ENCODE results near the gene INTS6.
"Not testable (repeated sequence)": the region's sequence is repeated elsewhere in the genome, so short reads cannot be mapped to it uniquely, and the experiment has no call there.

The INTS6 gene

DNA sequence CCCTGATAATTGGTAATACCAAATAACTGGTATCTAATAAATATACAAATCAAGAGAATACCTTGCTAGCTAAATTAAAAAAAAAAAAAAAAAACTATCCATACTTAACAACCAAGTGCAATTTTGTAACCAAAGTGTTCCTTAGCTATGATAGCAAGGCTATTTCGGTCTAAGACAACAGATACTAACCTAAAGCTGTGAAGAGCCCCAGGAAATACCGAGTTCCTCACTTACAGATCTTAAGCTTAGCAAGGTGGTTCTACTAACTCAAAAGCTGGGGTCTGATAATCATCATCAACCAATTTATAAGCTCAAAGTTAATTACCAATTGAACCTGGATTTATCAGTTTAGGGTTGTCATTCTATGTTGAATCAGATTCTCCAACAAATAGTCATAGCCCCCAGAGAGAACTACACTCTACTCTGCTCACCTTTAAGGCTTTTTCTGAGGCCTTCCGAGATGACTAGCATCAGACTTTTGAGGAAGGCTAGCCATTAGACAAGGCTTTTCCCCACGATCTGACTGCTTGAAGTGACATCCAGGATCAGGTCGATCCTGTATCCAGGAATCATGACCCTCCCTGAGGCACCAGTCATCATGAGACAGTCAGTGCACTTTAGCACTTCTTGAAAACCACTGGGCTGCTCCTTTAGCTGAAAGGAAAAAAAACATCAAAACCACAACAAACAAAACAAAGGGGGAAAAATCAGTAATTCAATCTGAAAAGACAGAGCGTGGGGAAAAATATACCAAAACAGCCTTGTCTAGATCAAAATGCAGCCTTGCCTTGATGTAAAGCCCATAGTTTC lies 31.9 kb downstream of the INTS6 start:
- H3K27me3 ChIP-seq (ENCODE audit: insufficient read depth, poor library complexity, severe bottlenecking) = no peaks in the 10 kb centered on the region
- TF ChIP-seq, protein P1, sequence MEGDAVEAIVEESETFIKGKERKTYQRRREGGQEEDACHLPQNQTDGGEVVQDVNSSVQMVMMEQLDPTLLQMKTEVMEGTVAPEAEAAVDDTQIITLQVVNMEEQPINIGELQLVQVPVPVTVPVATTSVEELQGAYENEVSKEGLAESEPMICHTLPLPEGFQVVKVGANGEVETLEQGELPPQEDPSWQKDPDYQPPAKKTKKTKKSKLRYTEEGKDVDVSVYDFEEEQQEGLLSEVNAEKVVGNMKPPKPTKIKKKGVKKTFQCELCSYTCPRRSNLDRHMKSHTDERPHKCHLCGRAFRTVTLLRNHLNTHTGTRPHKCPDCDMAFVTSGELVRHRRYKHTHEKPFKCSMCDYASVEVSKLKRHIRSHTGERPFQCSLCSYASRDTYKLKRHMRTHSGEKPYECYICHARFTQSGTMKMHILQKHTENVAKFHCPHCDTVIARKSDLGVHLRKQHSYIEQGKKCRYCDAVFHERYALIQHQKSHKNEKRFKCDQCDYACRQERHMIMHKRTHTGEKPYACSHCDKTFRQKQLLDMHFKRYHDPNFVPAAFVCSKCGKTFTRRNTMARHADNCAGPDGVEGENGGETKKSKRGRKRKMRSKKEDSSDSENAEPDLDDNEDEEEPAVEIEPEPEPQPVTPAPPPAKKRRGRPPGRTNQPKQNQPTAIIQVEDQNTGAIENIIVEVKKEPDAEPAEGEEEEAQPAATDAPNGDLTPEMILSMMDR (IDR thresholded peaks at IDR 0.05; ENCODE audit: poor library complexity, severe bottlenecking) = no peak
- no peak for ATAC-seq (ENCODE audit: low read depth)
- no peak overlapping the region for H3K27ac ChIP-seq (ENCODE audit: poor library complexity, severe bottlenecking)
- peaks cover 7% of the 10 kb centered on the region for H3K4me1 ChIP-seq (ENCODE audit: insufficient read depth, poor library complexity, severe bottlenecking)
- no peak for DNase-seq (ENCODE audit: low spot score)
- peaks cover 92% of the 10 kb centered on the region for H3K36me3 ChIP-seq (ENCODE audit: low read depth)
- H3K9me3 ChIP-seq (ENCODE audit: severe bottlenecking) = peaks cover 1% of the 10 kb centered on the region
- H3K4me3 ChIP-seq (ENCODE audit: severe bottlenecking) = no peak overlapping the region

DNA sequence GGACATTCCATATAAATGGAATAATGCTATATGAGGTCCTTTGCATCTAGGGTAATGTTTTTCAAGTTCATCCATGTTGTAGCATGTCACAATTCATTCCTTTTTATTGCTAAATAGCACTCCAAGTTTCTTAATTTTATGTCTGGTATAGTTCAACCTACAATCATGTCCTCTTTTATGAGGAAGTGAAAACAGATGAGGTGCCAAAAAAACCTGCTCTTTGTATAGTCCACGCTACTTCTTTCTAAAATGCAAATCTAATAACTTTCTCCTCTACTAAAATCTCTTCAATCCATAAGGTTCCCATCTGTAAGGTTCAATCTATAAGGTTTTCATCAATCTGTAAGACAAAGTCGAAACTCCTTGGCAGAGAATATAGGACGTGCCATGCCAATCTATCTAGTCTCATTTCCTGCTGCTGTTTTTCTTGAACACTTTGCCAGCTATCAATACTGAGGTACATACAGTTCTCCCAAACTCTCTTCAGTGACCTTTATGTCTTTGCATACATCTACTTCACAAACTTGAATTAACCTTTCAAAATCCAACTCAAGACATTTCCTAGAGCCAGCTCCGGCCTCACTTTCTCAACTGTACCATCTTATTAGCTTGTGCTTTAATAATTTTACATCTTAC lies 33.7 kb downstream of the INTS6 start:
- peaks cover 90% of the 10 kb centered on the region for H3K36me3 ChIP-seq (ENCODE audit: low read depth)
- ATAC-seq (ENCODE audit: low read depth) (no peak), DNase-seq (ENCODE audit: low spot score) (no peak)
- TF ChIP-seq, protein P1 (IDR thresholded peaks at IDR 0.05; ENCODE audit: poor library complexity, severe bottlenecking) = no peak
- H3K4me1 ChIP-seq (ENCODE audit: insufficient read depth, poor library complexity, severe bottlenecking) = no peaks in the 10 kb centered on the region
- no peak overlapping the region for H3K27ac ChIP-seq (ENCODE audit: poor library complexity, severe bottlenecking)
- H3K9me3 ChIP-seq (ENCODE audit: severe bottlenecking) = peaks cover 4% of the 10 kb centered on the region
- no peak overlapping the region for H3K4me3 ChIP-seq (ENCODE audit: severe bottlenecking)
- H3K27me3 ChIP-seq (ENCODE audit: insufficient read depth, poor library complexity, severe bottlenecking) = no peaks in the 10 kb centered on the region

DNA sequence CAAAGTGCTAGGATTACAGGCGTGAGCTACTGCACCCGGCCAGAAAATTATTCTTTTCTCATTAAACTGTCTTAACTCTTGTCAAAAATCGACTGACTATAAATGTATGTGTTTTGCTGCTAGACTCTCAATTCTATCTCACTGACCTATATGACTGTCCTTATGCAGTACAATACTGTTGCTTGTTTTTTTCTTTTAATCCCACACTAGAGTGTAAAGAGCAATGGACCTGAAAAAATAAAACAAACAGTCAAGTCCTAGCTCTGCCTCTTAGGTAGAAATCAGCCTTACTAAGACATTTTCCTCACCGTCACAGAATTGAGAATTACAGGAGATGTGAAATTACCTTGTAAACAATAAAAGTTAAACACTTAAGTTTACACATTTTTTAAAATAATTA lies 35.1 kb downstream of the INTS6 start:
- TF ChIP-seq, protein P1 (IDR thresholded peaks at IDR 0.05; ENCODE audit: poor library complexity, severe bottlenecking) = no peak
- no peak overlapping the region for H3K4me3 ChIP-seq (ENCODE audit: severe bottlenecking)
- peaks cover 4% of the 10 kb centered on the region for H3K9me3 ChIP-seq (ENCODE audit: severe bottlenecking)
- H3K36me3 ChIP-seq (ENCODE audit: low read depth) = peaks cover 86% of the 10 kb centered on the region
- no peak overlapping the region for H3K27ac ChIP-seq (ENCODE audit: poor library complexity, severe bottlenecking)
- DNase-seq (ENCODE audit: low spot score) (no peak), ATAC-seq (ENCODE audit: low read depth) (no peak)
- H3K27me3 ChIP-seq (ENCODE audit: insufficient read depth, poor library complexity, severe bottlenecking) = no peaks in the 10 kb centered on the region
- no peaks in the 10 kb centered on the region for H3K4me1 ChIP-seq (ENCODE audit: insufficient read depth, poor library complexity, severe bottlenecking)

DNA sequence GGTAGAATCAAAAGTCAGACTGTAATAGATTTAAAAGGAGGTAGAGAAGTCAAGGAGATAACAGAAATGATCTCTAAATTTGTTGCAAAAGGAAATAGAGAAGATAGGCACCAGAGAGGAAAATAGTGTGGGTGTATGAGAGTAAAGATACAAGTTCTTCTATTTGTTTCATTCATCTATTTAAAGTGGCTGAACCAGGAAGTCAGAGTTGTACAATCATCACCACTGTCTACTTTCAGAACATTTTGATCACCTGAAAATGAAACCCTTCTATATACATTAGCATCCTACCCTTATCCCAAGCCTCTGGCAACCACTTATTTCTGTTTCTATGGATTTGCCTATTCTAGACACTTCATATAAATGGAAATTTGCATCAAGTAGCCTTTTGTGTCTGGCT lies 36.7 kb downstream of the INTS6 start:
- Histone ChIP-seq H3K27ac (ENCODE audit: poor library complexity, severe bottlenecking) (no peak overlapping the region), H3K27me3 (ENCODE audit: insufficient read depth, poor library complexity, severe bottlenecking) (no peaks in the 10 kb centered on the region), H3K9me3 (ENCODE audit: severe bottlenecking) (peaks cover 4% of the 10 kb centered on the region), H3K36me3 (ENCODE audit: low read depth) (peaks cover 78% of the 10 kb centered on the region), H3K4me1 (ENCODE audit: insufficient read depth, poor library complexity, severe bottlenecking) (no peaks in the 10 kb centered on the region), H3K4me3 (ENCODE audit: severe bottlenecking) (no peak overlapping the region)
- DNase-seq (ENCODE audit: low spot score) (no peak), ATAC-seq (ENCODE audit: low read depth) (no peak)
- TF ChIP-seq, protein P1 (IDR thresholded peaks at IDR 0.05; ENCODE audit: poor library complexity, severe bottlenecking) = no peak

DNA sequence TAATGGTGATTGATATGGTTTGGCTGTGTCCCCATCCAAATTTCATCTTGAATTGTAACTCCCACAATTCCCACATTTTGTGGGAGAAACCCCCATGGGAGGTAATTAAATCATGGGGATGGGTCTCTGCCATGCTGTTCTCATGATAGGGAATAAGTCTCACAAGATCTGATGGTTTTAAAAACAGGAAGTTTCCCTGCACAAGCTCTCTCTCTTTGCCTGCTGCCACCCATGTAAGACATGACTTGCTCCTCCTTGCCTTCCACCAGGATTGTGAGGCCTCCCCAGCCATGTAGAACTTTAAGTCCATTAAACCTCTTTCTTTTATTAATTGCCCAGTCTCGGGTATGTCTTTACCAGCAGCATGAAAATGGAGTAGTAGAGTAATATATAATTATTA lies 37.5 kb downstream of the INTS6 start:
- not testable (repeated sequence) for H3K4me1 ChIP-seq (ENCODE audit: insufficient read depth, poor library complexity, severe bottlenecking); H3K4me3 ChIP-seq (ENCODE audit: severe bottlenecking); ATAC-seq (ENCODE audit: low read depth); H3K27me3 ChIP-seq (ENCODE audit: insufficient read depth, poor library complexity, severe bottlenecking); H3K27ac ChIP-seq (ENCODE audit: poor library complexity, severe bottlenecking); DNase-seq (ENCODE audit: low spot score); H3K9me3 ChIP-seq (ENCODE audit: severe bottlenecking)
- H3K36me3 ChIP-seq (ENCODE audit: low read depth) = peaks cover 78% of the 10 kb centered on the region

Data from RWPE2 (cell line).